ENCODE measurements around the gene SECISBP2L.
"Not testable (repeated sequence)": the region's sequence is repeated elsewhere in the genome, so short reads cannot be mapped to it uniquely, and the experiment has no call there.

The SECISBP2L gene

DNA sequence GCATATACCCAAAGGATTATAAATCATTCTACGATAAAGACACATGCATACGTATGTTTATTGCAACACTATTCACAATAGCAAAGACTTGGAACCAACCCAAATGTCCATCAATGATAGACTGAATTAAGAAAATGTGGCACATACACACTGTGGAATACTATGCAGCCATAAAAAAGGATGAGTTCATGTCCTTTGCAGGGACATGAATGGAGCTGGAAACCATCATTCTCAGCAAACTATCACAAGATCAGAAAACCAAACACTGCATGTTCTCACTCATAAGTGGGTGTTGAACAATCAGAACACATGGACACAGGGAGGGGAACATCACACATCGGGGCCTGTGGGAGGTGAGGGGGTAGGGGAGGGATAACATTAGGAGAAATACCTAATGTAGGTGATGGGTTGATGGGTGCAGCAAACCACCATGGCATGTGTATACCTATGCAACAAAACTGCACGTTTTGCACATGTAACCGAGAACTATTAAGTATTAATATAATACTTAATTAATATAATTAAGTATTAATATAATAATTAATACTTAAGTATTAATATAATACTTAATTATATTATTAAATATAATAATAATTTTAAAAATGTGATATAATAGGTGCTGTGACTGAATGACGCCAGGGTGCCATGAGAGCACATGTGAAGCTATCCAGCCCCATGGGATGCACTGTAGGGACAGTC is 28.5 kb upstream of the SECISBP2L start:
- not testable (repeated sequence) for H3K36me3 Mint-ChIP-seq (ENCODE audit: insufficient read depth); H3K9me3 Mint-ChIP-seq; DNase-seq; H3K4me1 Mint-ChIP-seq (ENCODE audit: low read depth in 2 of 2); ATAC-seq (replicated peaks); H3K4me3 Mint-ChIP-seq; H3K27ac Mint-ChIP-seq
- peaks cover 34 to 42% of the 10 kb centered on the region in 2 donors for H3K27me3 Mint-ChIP-seq

DNA sequence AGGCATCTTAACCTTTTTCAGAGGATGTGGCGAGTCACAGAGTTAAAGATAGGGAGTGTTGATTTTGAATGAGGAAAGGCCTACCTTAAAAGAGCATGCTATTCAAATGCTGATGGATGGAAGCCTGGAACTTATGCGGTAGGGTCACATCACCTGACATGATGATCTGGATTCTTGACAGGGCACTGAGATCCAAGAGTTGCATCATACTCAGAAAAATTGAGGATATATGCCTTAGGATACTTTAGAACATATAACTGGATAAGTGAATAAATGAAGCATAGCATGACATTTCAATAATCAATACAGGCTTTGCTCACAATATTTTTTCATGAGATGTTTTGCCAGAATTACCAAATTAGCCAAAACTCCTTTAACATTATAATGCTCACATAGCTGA is 20.1 kb upstream of the SECISBP2L start:
- no peak for ATAC-seq (replicated peaks)
- Mint-ChIP-seq H3K4me3 (no peak overlapping the region), H3K27me3 (peaks cover 34 to 36% of the 10 kb centered on the region in 2 donors), H3K27ac (no peak overlapping the region), H3K4me1 (ENCODE audit: low read depth in 2 of 2) (no peaks in the 10 kb centered on the region), H3K36me3 (ENCODE audit: insufficient read depth) (no peaks in the 10 kb centered on the region), H3K9me3 (no peaks in the 10 kb centered on the region)
- no peak for DNase-seq

DNA sequence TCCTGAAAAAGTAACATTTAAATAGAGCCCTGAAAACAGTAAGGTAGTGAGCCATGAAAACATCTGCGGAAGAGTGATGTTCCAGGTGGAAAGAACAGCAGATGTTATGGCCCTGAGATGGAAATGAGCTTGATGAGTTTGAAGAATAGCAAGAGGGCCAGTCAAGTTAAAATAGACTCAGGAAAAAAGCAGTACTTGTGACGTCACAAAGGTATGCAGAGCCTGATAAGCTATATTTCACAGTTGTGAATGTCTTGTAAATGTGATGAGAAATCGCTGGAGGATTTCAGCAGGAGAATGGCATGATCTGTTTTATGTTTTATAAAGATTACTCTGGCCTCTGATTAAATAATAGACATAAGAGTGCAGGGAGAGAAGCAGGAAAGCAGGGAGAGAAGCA is 18.6 kb upstream of the SECISBP2L start:
- Mint-ChIP-seq H3K4me3 (no peak overlapping the region), H3K9me3 (no peaks in the 10 kb centered on the region), H3K27ac (no peak overlapping the region), H3K4me1 (ENCODE audit: low read depth in 2 of 2) (no peaks in the 10 kb centered on the region), H3K27me3 (peaks cover 19 to 21% of the 10 kb centered on the region in 2 donors), H3K36me3 (ENCODE audit: insufficient read depth) (no peaks in the 10 kb centered on the region)
- no peak for DNase-seq
- ATAC-seq (replicated peaks), result no peak

DNA sequence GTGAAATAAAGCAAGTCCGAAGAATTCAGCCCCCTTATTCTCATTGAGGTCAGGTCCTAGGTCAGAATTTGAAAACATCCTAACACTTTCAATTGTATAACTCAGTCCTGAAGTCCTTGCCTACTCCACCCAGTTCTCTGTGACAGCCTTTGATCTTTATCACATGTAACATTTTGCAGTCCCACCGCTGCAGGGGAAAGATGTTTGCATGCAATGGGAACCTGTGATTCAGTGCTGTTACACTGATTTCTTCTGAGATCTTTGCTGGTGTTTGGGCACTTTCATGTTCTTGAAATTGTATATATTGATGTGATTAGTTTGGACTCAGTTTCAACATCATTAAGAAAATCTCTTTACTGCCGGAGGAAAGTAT is 18.0 kb upstream of the SECISBP2L start:
- peaks cover 13 to 15% of the 10 kb centered on the region in 2 donors for H3K27me3 Mint-ChIP-seq
- H3K27ac Mint-ChIP-seq, result no peak overlapping the region
- DNase-seq (no peak), ATAC-seq (replicated peaks) (no peak)
- no peaks in the 10 kb centered on the region for H3K9me3 Mint-ChIP-seq
- H3K4me1 Mint-ChIP-seq (ENCODE audit: low read depth in 2 of 2), result no peaks in the 10 kb centered on the region
- no peaks in the 10 kb centered on the region for H3K36me3 Mint-ChIP-seq (ENCODE audit: insufficient read depth)
- no peak overlapping the region for H3K4me3 Mint-ChIP-seq

DNA sequence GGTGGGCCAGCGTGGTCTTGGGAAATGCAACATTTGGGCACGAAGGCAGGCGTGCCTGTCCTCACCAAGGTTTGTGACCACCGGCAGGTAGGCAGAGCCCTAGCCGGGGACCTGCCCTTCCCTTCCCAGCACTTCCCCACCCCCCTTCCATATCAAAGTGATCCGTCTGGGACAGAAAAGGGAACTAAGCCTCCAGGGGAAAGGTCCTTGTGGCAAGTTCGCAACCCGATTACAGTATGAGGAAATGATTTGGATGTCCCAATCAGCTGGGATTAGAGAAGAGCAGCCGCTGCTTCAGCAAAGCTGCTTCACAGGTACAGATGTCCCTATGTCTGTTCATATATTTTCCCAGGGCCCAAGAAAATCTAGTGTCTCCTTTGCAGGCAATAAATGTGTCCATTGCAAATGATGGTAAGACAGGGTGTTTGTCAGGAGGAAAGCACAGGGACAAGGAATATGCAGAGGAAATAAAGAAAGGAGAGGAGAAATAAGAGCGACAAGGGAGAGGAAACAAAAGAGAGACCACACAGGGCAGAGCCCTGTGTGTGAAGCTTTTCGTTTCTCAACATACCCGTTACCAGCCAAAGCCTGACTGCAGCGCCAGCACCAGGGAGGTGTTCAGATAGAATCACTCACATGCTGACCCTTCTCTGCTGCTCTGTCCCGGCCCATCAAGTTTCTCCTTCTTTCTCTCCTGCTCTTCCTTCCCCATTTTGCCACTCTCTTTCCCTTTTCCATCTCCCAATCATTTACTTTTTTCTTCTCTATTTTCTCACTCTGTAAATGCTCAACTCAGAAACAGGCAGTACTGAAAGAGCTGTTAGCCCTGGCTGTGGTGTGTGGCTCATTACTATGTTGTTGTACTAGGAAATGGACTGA is 17.4 kb upstream of the SECISBP2L start:
- no peak overlapping the region for H3K27ac Mint-ChIP-seq
- ATAC-seq (replicated peaks) (no peak), DNase-seq (no peak)
- H3K36me3 Mint-ChIP-seq (ENCODE audit: insufficient read depth), result no peaks in the 10 kb centered on the region
- H3K4me3 Mint-ChIP-seq, result no peak overlapping the region
- H3K9me3 Mint-ChIP-seq, result no peaks in the 10 kb centered on the region
- peaks cover 10% of the 10 kb centered on the region in 2 donors for H3K27me3 Mint-ChIP-seq
- no peaks in the 10 kb centered on the region for H3K4me1 Mint-ChIP-seq (ENCODE audit: low read depth in 2 of 2)

DNA sequence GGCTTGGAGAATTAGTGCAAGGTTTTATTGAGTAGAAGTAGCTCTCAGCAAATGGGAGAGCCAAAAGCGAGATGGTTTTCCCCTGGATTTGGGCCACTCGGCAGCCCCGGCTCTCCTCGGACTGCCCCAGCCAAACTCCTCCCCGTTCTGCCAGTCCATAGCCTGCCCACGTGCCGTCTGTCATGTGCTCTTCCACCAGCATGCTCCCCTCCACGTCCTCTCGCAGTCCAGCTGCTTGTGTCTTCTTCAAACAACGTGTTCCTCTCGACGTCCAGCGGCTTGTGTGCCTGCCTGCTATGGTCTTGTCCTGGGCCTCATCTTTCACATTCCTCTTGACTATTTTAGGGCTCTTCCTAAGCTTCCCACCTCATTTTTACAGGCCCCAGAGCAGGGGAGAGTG is 16.7 kb upstream of the SECISBP2L start:
- H3K27ac Mint-ChIP-seq, result no peak overlapping the region
- no peak for DNase-seq
- H3K9me3 Mint-ChIP-seq, result no peaks in the 10 kb centered on the region
- ATAC-seq (replicated peaks), result no peak
- no peak overlapping the region for H3K4me3 Mint-ChIP-seq
- H3K27me3 Mint-ChIP-seq, result peaks cover 4 to 6% of the 10 kb centered on the region in 2 donors
- H3K36me3 Mint-ChIP-seq (ENCODE audit: insufficient read depth), result no peaks in the 10 kb centered on the region
- H3K4me1 Mint-ChIP-seq (ENCODE audit: low read depth in 2 of 2), result no peaks in the 10 kb centered on the region

DNA sequence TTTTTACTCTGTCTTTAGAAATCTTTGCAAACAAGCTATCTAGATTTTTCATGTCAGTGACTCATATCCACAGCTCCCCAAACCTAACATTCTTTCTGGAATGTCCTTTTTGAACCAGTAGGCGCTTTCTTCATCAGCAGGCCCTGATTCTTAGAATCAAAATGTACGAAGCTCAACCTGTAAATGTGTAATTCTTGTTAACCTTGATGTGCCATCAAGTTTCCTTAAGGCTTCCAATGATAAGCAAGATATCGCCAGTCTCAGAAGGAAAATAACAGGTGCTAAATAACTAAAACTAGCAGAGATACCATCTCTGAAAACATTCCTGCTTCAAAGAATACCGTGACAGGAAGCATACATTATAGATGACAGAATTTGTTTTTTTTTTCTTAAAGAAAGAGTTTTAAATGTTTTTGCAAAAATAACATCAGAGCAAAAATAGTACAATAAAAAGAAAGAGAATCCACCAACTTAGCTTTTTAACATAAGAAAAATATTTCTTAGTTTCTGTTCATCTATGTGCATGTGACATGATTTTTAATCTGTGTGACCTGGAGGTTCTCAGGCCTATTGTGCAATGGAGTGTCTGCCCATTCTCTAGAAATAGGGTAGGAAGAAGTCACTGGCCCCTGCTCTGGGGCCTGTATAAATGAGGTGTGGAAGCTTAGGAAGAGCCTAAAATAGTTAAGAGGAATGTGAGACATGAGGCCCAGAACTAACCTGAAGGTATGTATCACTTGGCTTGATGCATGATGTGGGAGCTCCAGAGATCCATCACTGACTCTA is 14.7 kb upstream of the SECISBP2L start:
- H3K27me3 Mint-ChIP-seq, result no peaks in the 10 kb centered on the region
- no peaks in the 10 kb centered on the region for H3K4me1 Mint-ChIP-seq (ENCODE audit: low read depth in 2 of 2)
- peak overlapping the region in 1 of 2 donors; percentile 14 for H3K27ac Mint-ChIP-seq
- ATAC-seq (replicated peaks), result no peak
- no peaks in the 10 kb centered on the region for H3K9me3 Mint-ChIP-seq
- H3K4me3 Mint-ChIP-seq, result no peak overlapping the region
- H3K36me3 Mint-ChIP-seq (ENCODE audit: insufficient read depth), result no peaks in the 10 kb centered on the region
- no peak for DNase-seq

DNA sequence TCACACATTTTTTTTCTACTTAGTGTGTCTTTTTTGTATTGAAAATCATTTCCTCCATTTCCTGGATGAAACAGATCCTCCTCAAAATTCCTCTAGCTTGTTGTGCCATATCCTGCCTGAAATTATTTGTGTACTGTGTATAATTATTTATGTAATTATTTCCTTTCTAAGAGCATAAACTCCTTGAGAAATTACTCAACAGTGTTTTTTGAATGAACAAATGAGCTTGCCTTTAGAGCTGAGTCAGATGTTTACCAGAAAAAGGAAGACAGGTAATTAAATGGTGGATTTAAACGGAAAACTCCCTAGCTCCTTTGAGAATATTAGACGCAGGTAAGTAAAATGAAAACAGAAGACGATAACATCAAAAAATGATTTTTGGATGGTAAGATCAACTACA is 13.2 kb upstream of the SECISBP2L start:
- H3K4me3 Mint-ChIP-seq, result no peak overlapping the region
- no peaks in the 10 kb centered on the region for H3K9me3 Mint-ChIP-seq
- H3K36me3 Mint-ChIP-seq (ENCODE audit: insufficient read depth), result no peaks in the 10 kb centered on the region
- H3K27ac Mint-ChIP-seq, result no peak overlapping the region
- DNase-seq, result no peak
- no peak for ATAC-seq (replicated peaks)
- no peaks in the 10 kb centered on the region for H3K4me1 Mint-ChIP-seq (ENCODE audit: low read depth in 2 of 2)
- no peaks in the 10 kb centered on the region for H3K27me3 Mint-ChIP-seq

DNA sequence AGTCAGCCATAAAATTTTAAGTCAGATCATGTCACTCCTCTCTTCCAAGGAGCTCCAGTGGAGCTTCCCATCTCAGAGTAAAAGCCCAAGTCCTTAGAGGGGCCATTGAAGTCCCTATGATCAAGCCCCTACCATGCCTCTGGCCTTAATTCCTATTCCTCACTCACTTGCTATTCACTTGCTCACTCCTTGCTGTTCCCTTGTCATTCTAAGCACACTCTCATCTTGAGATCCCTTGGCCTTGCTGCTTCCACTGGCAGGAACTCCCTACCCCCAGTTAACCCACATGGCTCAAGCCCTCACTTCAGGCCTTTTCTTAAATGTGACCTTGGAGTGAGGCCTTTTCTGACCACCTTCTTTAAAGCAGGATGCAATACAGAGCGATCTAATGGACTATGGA is 12.3 kb upstream of the SECISBP2L start:
- no peaks in the 10 kb centered on the region for H3K9me3 Mint-ChIP-seq
- H3K36me3 Mint-ChIP-seq (ENCODE audit: insufficient read depth), result no peaks in the 10 kb centered on the region
- H3K27ac Mint-ChIP-seq, result no peak overlapping the region
- H3K4me3 Mint-ChIP-seq, result no peak overlapping the region
- no peaks in the 10 kb centered on the region for H3K4me1 Mint-ChIP-seq (ENCODE audit: low read depth in 2 of 2)
- DNase-seq, result no peak
- no peaks in the 10 kb centered on the region for H3K27me3 Mint-ChIP-seq
- ATAC-seq (replicated peaks), result no peak

DNA sequence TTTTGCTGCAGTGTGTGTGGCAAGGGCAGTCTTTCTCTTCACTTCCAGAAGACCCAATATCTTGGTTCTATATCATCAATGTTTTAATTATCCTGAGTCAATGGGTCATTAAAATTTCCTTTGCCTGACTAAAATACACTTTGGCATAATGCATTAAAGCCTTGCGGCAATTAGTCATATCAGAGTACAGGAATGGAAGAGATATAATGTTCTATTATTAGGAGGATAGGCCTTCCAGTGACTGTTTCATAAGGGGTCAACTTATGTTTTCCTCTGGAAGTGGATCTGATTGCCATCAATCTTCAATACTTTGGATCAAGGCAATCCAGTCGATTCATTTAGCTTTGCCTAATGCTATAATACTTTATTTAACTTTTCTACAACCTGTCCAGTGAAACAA is 9.4 kb upstream of the SECISBP2L start:
- Mint-ChIP-seq H3K4me1 (ENCODE audit: low read depth in 2 of 2) (no peaks in the 10 kb centered on the region), H3K9me3 (no peaks in the 10 kb centered on the region), H3K27ac (no peak overlapping the region), H3K36me3 (ENCODE audit: insufficient read depth) (no peaks in the 10 kb centered on the region), H3K27me3 (no peaks in the 10 kb centered on the region), H3K4me3 (no peak overlapping the region)
- no peak for ATAC-seq (replicated peaks)
- no peak for DNase-seq

DNA sequence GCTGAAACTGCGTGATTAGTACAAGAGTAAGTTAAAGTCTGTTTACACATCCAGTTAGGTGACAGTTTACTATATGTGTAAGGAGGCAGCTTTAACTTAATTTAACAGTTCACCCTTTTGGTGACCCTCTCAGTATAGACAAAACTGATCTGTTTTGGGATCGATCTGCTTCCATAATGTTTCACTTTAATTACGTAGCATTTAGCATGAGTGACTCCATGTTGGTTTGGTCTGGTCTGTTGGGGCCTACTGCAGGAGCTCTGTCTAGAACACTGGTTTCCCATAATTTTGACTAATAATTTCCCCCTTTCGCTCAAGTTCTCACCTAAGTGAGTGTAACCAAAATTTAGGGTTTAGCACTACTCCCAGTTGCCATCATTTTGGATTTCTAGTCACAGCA is 6.4 kb upstream of the SECISBP2L start:
- Mint-ChIP-seq H3K27ac (no peak overlapping the region), H3K4me3 (no peak overlapping the region), H3K4me1 (ENCODE audit: low read depth in 2 of 2) (no peaks in the 10 kb centered on the region), H3K36me3 (ENCODE audit: insufficient read depth) (no peaks in the 10 kb centered on the region), H3K27me3 (no peaks in the 10 kb centered on the region), H3K9me3 (no peaks in the 10 kb centered on the region)
- no peak for DNase-seq
- ATAC-seq (replicated peaks), result no peak

DNA sequence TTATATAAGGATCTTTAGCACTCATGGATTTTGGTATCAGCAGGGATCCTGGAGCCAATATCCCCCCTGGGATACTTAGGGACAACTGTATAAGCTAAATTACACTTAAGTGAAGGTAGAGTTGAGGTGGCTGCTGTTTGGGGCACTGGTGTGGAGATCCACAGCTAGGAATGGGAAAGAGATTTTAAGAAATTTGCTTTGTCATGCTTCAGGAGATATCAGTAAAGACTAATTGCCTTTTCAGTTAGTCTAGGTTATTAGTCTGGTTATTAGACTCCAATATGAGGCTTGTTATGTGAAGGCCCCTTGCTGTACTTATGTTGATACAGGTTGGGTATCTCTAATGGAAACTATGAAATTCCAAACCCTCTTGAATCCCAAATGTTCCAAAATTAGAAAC is 1.2 kb upstream of the SECISBP2L start:
- Mint-ChIP-seq H3K36me3 (ENCODE audit: insufficient read depth) (peaks cover 11% of the 10 kb centered on the region), H3K4me3 (no peak overlapping the region), H3K4me1 (ENCODE audit: low read depth in 2 of 2) (peaks cover 15 to 20% of the 10 kb centered on the region in 2 donors), H3K27ac (no peak overlapping the region), H3K9me3 (no peaks in the 10 kb centered on the region), H3K27me3 (no peaks in the 10 kb centered on the region)
- DNase-seq (no peak), ATAC-seq (replicated peaks) (no peak)

DNA sequence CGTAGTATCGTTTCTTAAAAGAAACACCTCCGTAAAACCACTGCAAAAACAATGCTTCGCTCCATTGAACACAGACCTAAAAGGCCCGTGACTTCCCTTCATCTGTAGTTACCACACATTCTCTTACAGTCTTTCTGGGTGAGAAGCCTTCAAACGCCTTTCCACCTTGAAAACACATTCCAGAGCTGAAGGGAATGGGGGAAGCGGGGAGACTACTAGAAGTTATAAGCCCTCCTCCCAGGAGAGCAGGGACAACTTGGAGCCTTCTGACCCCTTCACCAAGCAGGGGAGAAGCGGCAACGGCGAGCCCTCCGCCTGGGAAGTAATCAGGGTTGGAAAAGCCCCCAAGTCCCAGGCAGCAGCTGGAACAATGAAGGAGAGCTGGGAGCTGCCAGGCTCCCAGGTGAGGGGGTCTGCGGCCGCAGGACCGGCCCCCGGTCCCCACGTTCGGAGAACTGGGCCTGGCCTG is 461 bp downstream of the SECISBP2L start:
- DNase-seq, result no peak
- Mint-ChIP-seq H3K36me3 (ENCODE audit: insufficient read depth) (peaks cover 11% of the 10 kb centered on the region), H3K27me3 (no peaks in the 10 kb centered on the region), H3K4me1 (ENCODE audit: low read depth in 2 of 2) (peaks cover 23 to 34% of the 10 kb centered on the region in 2 donors), H3K4me3 (peak overlapping the region; percentile 96 to 97), H3K9me3 (no peaks in the 10 kb centered on the region), H3K27ac (peak overlapping the region; percentile 93 to 95)
- ATAC-seq (replicated peaks), result peak; percentile 28

All from effector memory CD8-positive, alpha-beta T cell (primary cell).